Smooth muscle cell (in vitro differentiated cells): ENCODE measurements around the gene SNX19. TPM values are rescaled to one million over a fixed set of nuclear protein-coding genes. Genes with fewer than 3 reads are reported as not detected.

Source experiments
- DNase-seq: peaks from one replicate; lab custom pipeline; 2025; ENCODE audit not compliant: unreplicated experiment; lab: John Stamatoyannopoulos, UW
- H2AFZ ChIP-seq: fragments of 200-600 bp; sonication (generic); 2 replicates; pipeline ENCODE4 v1.6.0; 2016; ENCODE audit warnings: antibody characterized with exemption, low read depth, mild to moderate bottlenecking
- H3F3A ChIP-seq: fragments of 200-600 bp; sonication (generic); 2 replicates; pipeline ENCODE4 v1.6.0; 2017; ENCODE audit warnings: antibody characterized with exemption, low read depth
- H3K27ac ChIP-seq: fragments of 200-600 bp; sonication (generic); 2 replicates; pipeline ENCODE4 v1.5.1; 2016; ENCODE audit warnings: low read depth, mild to moderate bottlenecking
- H3K27me3 ChIP-seq: fragments of 200-600 bp; sonication (generic); 2 replicates; pipeline ENCODE4 v1.6.1; 2016; ENCODE audit warnings: low read depth, mild to moderate bottlenecking
- H3K36me3 ChIP-seq: fragments of 200-600 bp; sonication (generic); 2 replicates; pipeline ENCODE4 v1.5.1; 2016; ENCODE audit warnings: low read depth
- H3K4me1 ChIP-seq: fragments of 200-600 bp; sonication (generic); 2 replicates; pipeline ENCODE4 v1.5.1; 2016; ENCODE audit warnings: low read depth
- H3K4me2 ChIP-seq: fragments of 200-600 bp; sonication (generic); 2 replicates; pipeline ENCODE4 v1.6.0; 2016; ENCODE audit warnings: mild to moderate bottlenecking
- H3K4me3 ChIP-seq: fragments of 200-600 bp; sonication (generic); 2 replicates; pipeline ENCODE4 v1.5.1; 2016; ENCODE audit warnings: mild to moderate bottlenecking
- H3K79me2 ChIP-seq: fragments of 200-600 bp; sonication (generic); 2 replicates; pipeline ENCODE4 v1.6.0; 2016; ENCODE audit warnings: low read depth, mild to moderate bottlenecking
- H3K9ac ChIP-seq: fragments of 200-600 bp; sonication (generic); 2 replicates; pipeline ENCODE4 v1.6.0; 2016; ENCODE audit warnings: low read depth
- H3K9me3 ChIP-seq: fragments of 200-600 bp; sonication (generic); replicated peaks from 2 replicates; pipeline ENCODE4 v1.5.1; 2016; ENCODE audit warnings: low read depth
- H4K20me1 ChIP-seq: fragments of 200-600 bp; sonication (generic); 2 replicates; pipeline ENCODE4 v1.6.0; 2016; ENCODE audit warnings: low read depth
- WGBS: methylation state at CpG from one replicate; pipeline ENCODE4 v1.1.7; 2016; ENCODE audit warnings: low lambda C conversion rate; 5-methylcytosine and 5-hydroxymethylcytosine counted together
- polyA plus RNA-seq: library from polyadenylated mRNA; unstranded; fragments of >200 nt; fragmentation: Nextera tagmentation; extraction: Ambion mirVana; gene quantifications from 2 replicates; pipeline ENCODE4 v1.2.1, GENCODE V29; 2016
- total RNA-seq: library from RNA; depleted of rRNA; stranded (reverse); fragments of >200 nt; gene quantifications from 2 replicates; pipeline ENCODE4 v1.2.3, GENCODE V29; 2014
- TF ChIP-seq, protein P1 (sequence below): fragments of 200-600 bp; sonication (generic); IDR thresholded peaks from 2 replicates; pipeline ENCODE4 v1.5.1; 2017; ENCODE audit warnings: borderline replicate concordance, mild to moderate bottlenecking, antibody characterized with exemption; ENCODE audit not compliant: insufficient read depth, poor library complexity, severe bottlenecking

Gene SNX19
- total and polyA plus RNA-seq, 2 experiments from 2014 or later: 15.1 to 59.5 TPM

DNA sequence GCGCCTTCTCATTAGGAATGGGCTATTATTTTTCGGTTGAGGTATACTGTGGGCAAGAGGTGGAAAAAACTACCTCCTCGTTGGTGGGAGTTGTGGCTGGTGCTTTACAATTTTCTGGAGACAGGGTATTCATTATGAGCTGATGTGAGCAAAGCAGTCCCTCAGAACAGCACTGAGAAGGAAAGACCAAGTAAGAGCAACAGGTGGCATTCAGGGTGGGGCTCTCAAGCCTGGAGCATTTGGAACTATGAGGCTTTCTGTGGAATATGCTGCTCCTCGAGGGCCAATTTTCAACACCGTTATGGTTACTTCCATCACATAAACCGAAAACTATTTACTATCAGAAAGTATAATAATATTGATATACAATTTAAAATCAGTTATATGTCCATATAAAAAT lies 3.7 kb downstream of the SNX19 start:
- WGBS: 96% methylated on average over 6 of the region's 6 CpGs
- Histone ChIP-seq H3K36me3 (no peaks in the 10 kb centered on the region), H3K4me2 (no peak overlapping the region)

GRCh38 chr11:130911306-130911705 lies 5.0 kb downstream of the SNX19 start:
- WGBS: 91% methylated on average over 11 of the region's 11 CpGs
- TF ChIP-seq, protein P1, sequence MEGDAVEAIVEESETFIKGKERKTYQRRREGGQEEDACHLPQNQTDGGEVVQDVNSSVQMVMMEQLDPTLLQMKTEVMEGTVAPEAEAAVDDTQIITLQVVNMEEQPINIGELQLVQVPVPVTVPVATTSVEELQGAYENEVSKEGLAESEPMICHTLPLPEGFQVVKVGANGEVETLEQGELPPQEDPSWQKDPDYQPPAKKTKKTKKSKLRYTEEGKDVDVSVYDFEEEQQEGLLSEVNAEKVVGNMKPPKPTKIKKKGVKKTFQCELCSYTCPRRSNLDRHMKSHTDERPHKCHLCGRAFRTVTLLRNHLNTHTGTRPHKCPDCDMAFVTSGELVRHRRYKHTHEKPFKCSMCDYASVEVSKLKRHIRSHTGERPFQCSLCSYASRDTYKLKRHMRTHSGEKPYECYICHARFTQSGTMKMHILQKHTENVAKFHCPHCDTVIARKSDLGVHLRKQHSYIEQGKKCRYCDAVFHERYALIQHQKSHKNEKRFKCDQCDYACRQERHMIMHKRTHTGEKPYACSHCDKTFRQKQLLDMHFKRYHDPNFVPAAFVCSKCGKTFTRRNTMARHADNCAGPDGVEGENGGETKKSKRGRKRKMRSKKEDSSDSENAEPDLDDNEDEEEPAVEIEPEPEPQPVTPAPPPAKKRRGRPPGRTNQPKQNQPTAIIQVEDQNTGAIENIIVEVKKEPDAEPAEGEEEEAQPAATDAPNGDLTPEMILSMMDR: no peak

More for the DNA sequence above, 3.7 kb downstream of the SNX19 start:
- H4K20me1 ChIP-seq: peaks cover 15% of the 10 kb centered on the region
- H3F3A ChIP-seq: no peaks in the 10 kb centered on the region
- no peak overlapping the region for H3K27ac ChIP-seq
- H3K9ac ChIP-seq: no peak overlapping the region
- no peaks in the 10 kb centered on the region for H3K27me3 ChIP-seq
- no peak overlapping the region for H2AFZ ChIP-seq
- no peaks in the 10 kb centered on the region for H3K9me3 ChIP-seq
- TF ChIP-seq, protein P1: no peak
- peaks cover 7% of the 10 kb centered on the region for H3K4me1 ChIP-seq
- no peak for DNase-seq
- H3K4me3 ChIP-seq: no peak overlapping the region
- peaks cover 16% of the 10 kb centered on the region for H3K79me2 ChIP-seq

DNA sequence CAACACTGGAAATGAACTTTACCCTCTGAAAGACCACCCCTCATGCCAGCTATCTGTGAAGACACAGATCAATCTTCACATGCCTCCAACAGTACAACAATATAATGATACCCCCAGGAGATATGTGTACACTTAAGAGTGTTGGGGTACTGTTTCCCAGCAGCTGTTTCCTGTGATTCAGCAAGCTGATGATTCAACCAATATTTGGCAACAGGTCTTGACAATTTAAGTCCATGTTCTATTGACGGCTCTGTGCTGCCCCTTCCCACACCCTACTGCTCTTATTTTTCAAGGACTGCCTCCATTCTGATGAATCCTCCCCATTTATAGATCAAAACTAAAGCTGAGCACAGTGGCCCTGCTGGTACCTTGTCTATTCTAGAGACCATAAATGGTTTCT lies 6.6 kb downstream of the SNX19 start:
- WGBS: 35% methylated on average over 1 of the region's 1 CpG
- DNase-seq: no peak
- Histone ChIP-seq H3K4me2 (no peak overlapping the region), H2AFZ (no peak overlapping the region), H3K4me1 (no peaks in the 10 kb centered on the region), H3F3A (no peaks in the 10 kb centered on the region), H3K79me2 (peaks cover 7% of the 10 kb centered on the region), H3K27me3 (no peaks in the 10 kb centered on the region), H3K36me3 (peaks cover 3% of the 10 kb centered on the region), H3K4me3 (no peak overlapping the region), H3K9ac (peak overlapping the region; percentile 51), H4K20me1 (peaks cover 23% of the 10 kb centered on the region), H3K27ac (peak overlapping the region; percentile 81), H3K9me3 (no peaks in the 10 kb centered on the region)
- TF ChIP-seq, protein P1: no peak

More at GRCh38 chr11:130911306-130911705, 5.0 kb downstream of the SNX19 start:
- no peaks in the 10 kb centered on the region for H3K36me3 ChIP-seq
- no peaks in the 10 kb centered on the region for H3K9me3 ChIP-seq
- no peak overlapping the region for H3K27ac ChIP-seq
- DNase-seq: no peak
- no peak overlapping the region for H3K4me3 ChIP-seq
- H3K4me2 ChIP-seq: no peak overlapping the region
- no peak overlapping the region for H2AFZ ChIP-seq
- H3K79me2 ChIP-seq: peaks cover 20% of the 10 kb centered on the region
- H4K20me1 ChIP-seq: peaks cover 23% of the 10 kb centered on the region
- no peaks in the 10 kb centered on the region for H3K27me3 ChIP-seq
- no peak overlapping the region for H3K9ac ChIP-seq
- peaks cover 7% of the 10 kb centered on the region for H3K4me1 ChIP-seq
- no peaks in the 10 kb centered on the region for H3F3A ChIP-seq
